Measurements from ENCODE around the gene TTC28. TPM values are rescaled to one million over a fixed set of nuclear protein-coding genes. Genes with fewer than 3 reads are reported as not detected.
A peak's percentile ranks its signal among the peaks of the same experiment; 100 is the strongest.
"Not testable (repeated sequence)": the region's sequence is repeated elsewhere in the genome, so short reads cannot be mapped to it uniquely, and the experiment has no call there.

TTC28 gene
- total and polyA plus RNA-seq, 8 donors: 2.2 to 18.6 (median 11.5) TPM

- H3K4me1 ChIP-seq: no peaks in the 10 kb centered on the region
- no peak overlapping the region for H3K27ac ChIP-seq
- H3K36me3 ChIP-seq: no peaks in the 10 kb centered on the region
- FAIRE-seq (no peak), DNase-seq (no peak), ATAC-seq (no peak)
- no peaks in the 10 kb centered on the region for H3K27me3 ChIP-seq
- WGBS, 2 donors: 91 to 95% methylated on average over 4 of the region's 4 CpGs
- intact Hi-C loops (cut with DNase I): no loop called here
- TF ChIP-seq CTCF (IDR thresholded peaks at IDR 0.05): no peak
- no peaks in the 10 kb centered on the region for H3K9me3 ChIP-seq
- no peak overlapping the region for H3K4me3 ChIP-seq
Observed at GRCh38 chr22:28670161-28670560, 9.5 kb downstream of the TTC28 start.

GRCh38 chr22:28669387-28669786, 10.3 kb downstream of the TTC28 start:
- Histone ChIP-seq H3K27ac (no peak overlapping the region), H3K27me3 (no peaks in the 10 kb centered on the region), H3K36me3 (no peaks in the 10 kb centered on the region), H3K4me1 (no peaks in the 10 kb centered on the region), H3K9me3 (no peaks in the 10 kb centered on the region), H3K4me3 (no peak overlapping the region)
- no peak for FAIRE-seq
- TF ChIP-seq CTCF (IDR thresholded peaks at IDR 0.05): no peak
- ATAC-seq: no peak
- intact Hi-C loops (cut with DNase I): no loop called here
- no peak for DNase-seq
- 50 to 61% methylated on average over 2 of the region's 2 CpGs for WGBS, 2 donors

- FAIRE-seq; H3K36me3 ChIP-seq; H3K9me3 ChIP-seq; H3K4me1 ChIP-seq; H3K27ac ChIP-seq; H3K4me3 ChIP-seq; intact Hi-C loops (cut with DNase I); H3K27me3 ChIP-seq; DNase-seq; ATAC-seq: not testable (repeated sequence)
- WGBS, 2 donors: no CpG with 5 or more reads among the region's 13 CpGs
Observed at GRCh38 chr22:28663569-28663942, 16.1 kb downstream of the TTC28 start.

GRCh38 chr22:28658448-28658847, 21.2 kb downstream of the TTC28 start:
- 68 to 70% methylated on average over 3 of the region's 3 CpGs for WGBS, 2 donors
- ATAC-seq (peak in 2 of 4 donors; percentile 35 to 44), DNase-seq (no peak), FAIRE-seq (no peak)
- TF ChIP-seq CTCF (IDR thresholded peaks at IDR 0.05): no peak
- Histone ChIP-seq H3K27me3 (no peaks in the 10 kb centered on the region), H3K4me1 (peaks cover 0 to 22% (median 15%) of the 10 kb centered on the region in 3 donors), H3K36me3 (no peaks in the 10 kb centered on the region), H3K4me3 (no peak overlapping the region), H3K9me3 (no peaks in the 10 kb centered on the region), H3K27ac (no peak overlapping the region)
- intact Hi-C loops (cut with DNase I): no loop called here

GRCh38 chr22:28656181-28656580, 23.5 kb downstream of the TTC28 start:
- no peak for DNase-seq
- H3K36me3 ChIP-seq: no peaks in the 10 kb centered on the region
- intact Hi-C loops (cut with DNase I): no loop called here
- H3K27ac ChIP-seq: no peak overlapping the region
- no peak for FAIRE-seq
- TF ChIP-seq CTCF (IDR thresholded peaks at IDR 0.05): no peak
- H3K9me3 ChIP-seq: no peaks in the 10 kb centered on the region
- H3K27me3 ChIP-seq: no peaks in the 10 kb centered on the region
- 63 to 73% methylated on average over 3 of the region's 3 CpGs for WGBS, 2 donors
- H3K4me1 ChIP-seq: peaks cover 0 to 22% (median 15%) of the 10 kb centered on the region in 3 donors
- no peak for ATAC-seq
- H3K4me3 ChIP-seq: no peak overlapping the region

GRCh38 chr22:28650463-28650862, 29.2 kb downstream of the TTC28 start:
- DNase-seq: no peak
- Histone ChIP-seq H3K27me3 (no peaks in the 10 kb centered on the region), H3K4me1 (no peaks in the 10 kb centered on the region), H3K9me3 (no peaks in the 10 kb centered on the region), H3K27ac (no peak overlapping the region), H3K36me3 (no peaks in the 10 kb centered on the region), H3K4me3 (no peak overlapping the region)
- FAIRE-seq: no peak
- ATAC-seq: no peak
- no peak for TF ChIP-seq CTCF (IDR thresholded peaks at IDR 0.05)
- intact Hi-C loops (cut with DNase I): no loop called here
